K562 (cell line): Measurements from ENCODE around the gene PIP4K2C. TPM values are rescaled to one million over a fixed set of nuclear protein-coding genes. Genes with fewer than 3 reads are reported as not detected.
A peak's percentile ranks its signal among the peaks of the same experiment; 100 is the strongest.

Experiments used
- COPS2 ChIP-seq: fragments of 450-650 bp; conservative IDR thresholded peaks from 2 replicates; pipeline ENCODE4 v1.6.1; 2016; ENCODE audit warnings: mild to moderate bottlenecking, moderate library complexity
- DIDO1 ChIP-seq: fragments of 450-650 bp; IDR thresholded peaks from 2 replicates; pipeline ENCODE4 v1.6.1; 2016; ENCODE audit warnings: low read depth, missing biosample characterization, missing genetic modification characterization
- HDAC8 ChIP-seq: fragments of 450-650 bp; IDR thresholded peaks from 2 replicates; pipeline ENCODE4 v1.6.1; 2016; ENCODE audit warnings: mild to moderate bottlenecking, missing genetic modification characterization, moderate library complexity, missing compliant biosample characterization
- JUND ChIP-seq, 2 experiments: IDR thresholded peaks; 2 replicates in 1 of 2; 3 replicates in 1 of 2; pipeline ENCODE4 v1.6.1; 2011; ENCODE audit warnings: borderline replicate concordance in 2 of 2, low read depth in 2 of 2, low read length in 2 of 2, improper control_type of control experiment in 1 of 2, missing biosample characterization in 1 of 2, missing genetic modification characterization in 1 of 2, missing genetic modification reagents in 1 of 2
- L3MBTL2 ChIP-seq: fragments of 450-650 bp; IDR thresholded peaks from 2 replicates; pipeline ENCODE4 v1.6.1; 2016; ENCODE audit warnings: mild to moderate bottlenecking, moderate library complexity
- NELFE ChIP-seq: IDR thresholded peaks from 2 replicates; pipeline ENCODE4 v1.6.1; 2011; ENCODE audit warnings: mild to moderate bottlenecking; ENCODE audit not compliant: insufficient read depth, insufficient read length
- NEUROD1 ChIP-seq: fragments of 150-350 bp; IDR thresholded peaks from 2 replicates; pipeline ENCODE4 v1.6.1; 2014; ENCODE audit warnings: borderline replicate concordance, low read length, low read depth; ENCODE audit not compliant: partially characterized antibody
- NR2C2 ChIP-seq, 2 experiments: fragments of 200-800 bp in 1 of 2; sonication (Bioruptor generic) in 1 of 2; sonication (generic) in 1 of 2; formaldehyde crosslinking in 1 of 2; IDR thresholded peaks; 2 replicates each; pipeline versions ENCODE4 v1.6.1 to v1.8.0; 2016 to 2022; ENCODE audit warnings: mild to moderate bottlenecking in 1 of 2, missing compliant biosample characterization in 1 of 2, missing genetic modification characterization in 1 of 2, missing genetic modification reagents in 1 of 2
- PRPF4 ChIP-seq: fragments of 200-400 bp; formaldehyde crosslinking; IDR thresholded peaks from one replicate; pipeline ENCODE4 v1.6.1; 2017; ENCODE audit warnings: low read length, low read depth, mild to moderate bottlenecking; ENCODE audit not compliant: insufficient read depth, poor library complexity, severe bottlenecking
- PYGO2 ChIP-seq: fragments of 450-650 bp; IDR thresholded peaks from 2 replicates; pipeline ENCODE4 v1.6.1; 2016; ENCODE audit warnings: mild to moderate bottlenecking, missing genetic modification characterization, moderate library complexity, missing compliant biosample characterization
- RAD51 ChIP-seq: fragments of 450-650 bp; IDR thresholded peaks from 2 replicates; pipeline ENCODE4 v1.7.1; 2016; ENCODE audit warnings: low read depth, mild to moderate bottlenecking, borderline replicate concordance
- RBBP5 ChIP-seq: fragments of 200-600 bp; sonication (generic); IDR thresholded peaks from 2 replicates; pipeline ENCODE4 v1.6.1; 2012; ENCODE audit warnings: borderline replicate concordance, mild to moderate bottlenecking, low read length, control low read depth, inconsistent platforms; ENCODE audit not compliant: insufficient read depth, poor library complexity, severe bottlenecking
- SOX6 ChIP-seq: fragments of 450-650 bp; IDR thresholded peaks from 2 replicates; pipeline ENCODE4 v1.6.1; 2014; ENCODE audit warnings: mild to moderate bottlenecking
- ZNF23 ChIP-seq: fragments of 250-450 bp; sonication (Bioruptor Pico); IDR thresholded peaks from 2 replicates; pipeline ENCODE4 v1.4.0; 2020; ENCODE audit warnings: mild to moderate bottlenecking
- ZNF24 ChIP-seq: fragments of 450-650 bp; IDR thresholded peaks from 2 replicates; pipeline ENCODE4 v1.6.1; 2016
- ZNF253 ChIP-seq: fragments of 250-450 bp; sonication (Bioruptor Pico); conservative IDR thresholded peaks from 2 replicates; pipeline ENCODE4 v1.6.1; 2021; ENCODE audit warnings: mild to moderate bottlenecking
- ZNF431 ChIP-seq: sonication (generic); formaldehyde crosslinking; IDR thresholded peaks from 2 replicates; pipeline ENCODE4 v1.8.0; 2022; ENCODE audit warnings: mild to moderate bottlenecking, missing genetic modification reagents
- ZNF75A ChIP-seq: fragments of 450-650 bp; formaldehyde crosslinking; IDR thresholded peaks from 2 replicates; pipeline ENCODE4 v1.4.0; 2020; ENCODE audit warnings: mild to moderate bottlenecking
- polyA plus RNA-seq, 8 experiments: library from polyadenylated mRNA; depleted of rRNA in 4 of 8; stranded (reverse) in 5 of 8; unstranded in 3 of 8; fragments of >200 nt; fragmentation: Nextera tagmentation in 2 of 8; fragmentation: Illumina TruSeq in 1 of 8; extraction: Ambion mirVana in 2 of 8; extraction: Trizol in 1 of 8; gene quantifications; 2 replicates each; pipeline versions ENCODE4 v1.2.1 to v1.2.3, GENCODE V29; 2011 to 2014; ENCODE audit warnings: inconsistent platforms in 1 of 8, missing spikeins in 1 of 8
- total RNA-seq, 7 experiments: library from RNA; depleted of rRNA in 6 of 7; stranded (reverse); fragments of >200 nt in 6 of 7; fragmentation: Illumina TruSeq in 2 of 7; extraction: Trizol in 2 of 7; gene quantifications; 2 replicates each; pipeline versions ENCODE4 v1.2.1 to v1.2.3, GENCODE V29; 2011 to 2021; ENCODE audit warnings: low replicate concordance in 1 of 7
- TF ChIP-seq, protein P1 (sequence below): fragments of 450-650 bp; formaldehyde crosslinking; IDR thresholded peaks from 2 replicates; pipeline ENCODE4 v1.4.0; 2020; ENCODE audit warnings: mild to moderate bottlenecking, mixed read lengths
- TF ChIP-seq, protein P2 (sequence below): sonication (generic); formaldehyde crosslinking; IDR thresholded peaks from 2 replicates; pipeline ENCODE4 v1.9.0; 2022; ENCODE audit warnings: mild to moderate bottlenecking, missing genetic modification reagents
- TF ChIP-seq, protein P3 (sequence below): sonication (generic); formaldehyde crosslinking; IDR thresholded peaks from 2 replicates; pipeline ENCODE4 v1.8.0; 2022; ENCODE audit warnings: mild to moderate bottlenecking, missing genetic modification reagents
- TF ChIP-seq, protein P4 (sequence below): fragments of 250-450 bp; sonication (Bioruptor Pico); IDR thresholded peaks from 2 replicates; pipeline ENCODE4 v1.6.1; 2021; ENCODE audit warnings: mild to moderate bottlenecking

PIP4K2C gene
- total and polyA plus RNA-seq, 9 of the 15 experiments (the other 6 are each of a cell fraction or from before 2014, with no cell fraction given), result 9.0 to 41.4 (median 18.3) TPM

DNA sequence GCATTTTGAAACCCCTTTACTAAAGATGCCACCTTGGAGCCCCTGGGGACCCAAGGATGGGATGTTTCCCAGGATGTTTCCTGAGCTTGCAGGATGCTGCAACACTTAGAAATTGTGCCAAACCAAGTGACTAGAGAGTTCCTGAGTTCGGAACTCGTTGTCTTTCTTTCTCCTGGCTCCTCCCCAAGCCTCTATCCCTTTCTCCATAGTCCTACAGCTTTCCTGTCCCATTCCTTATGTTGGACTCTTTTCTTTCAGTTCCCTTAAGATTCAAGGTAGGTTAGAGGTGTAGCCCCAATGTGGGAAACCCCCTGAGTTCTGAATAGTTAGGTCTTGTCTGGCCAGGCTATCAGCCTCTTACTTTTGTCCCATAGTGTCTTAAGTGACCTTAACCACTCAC lies 42.5 kb upstream of the PIP4K2C start (continued):
- no peak for TF ChIP-seq DIDO1 (tag)
- TF ChIP-seq RBBP5, result no peak
- TF ChIP-seq NELFE, result no peak
- TF ChIP-seq NEUROD1, result no peak
- no peak for TF ChIP-seq ZNF431 (CRISPR knock-in tag)
- TF ChIP-seq, protein P1, sequence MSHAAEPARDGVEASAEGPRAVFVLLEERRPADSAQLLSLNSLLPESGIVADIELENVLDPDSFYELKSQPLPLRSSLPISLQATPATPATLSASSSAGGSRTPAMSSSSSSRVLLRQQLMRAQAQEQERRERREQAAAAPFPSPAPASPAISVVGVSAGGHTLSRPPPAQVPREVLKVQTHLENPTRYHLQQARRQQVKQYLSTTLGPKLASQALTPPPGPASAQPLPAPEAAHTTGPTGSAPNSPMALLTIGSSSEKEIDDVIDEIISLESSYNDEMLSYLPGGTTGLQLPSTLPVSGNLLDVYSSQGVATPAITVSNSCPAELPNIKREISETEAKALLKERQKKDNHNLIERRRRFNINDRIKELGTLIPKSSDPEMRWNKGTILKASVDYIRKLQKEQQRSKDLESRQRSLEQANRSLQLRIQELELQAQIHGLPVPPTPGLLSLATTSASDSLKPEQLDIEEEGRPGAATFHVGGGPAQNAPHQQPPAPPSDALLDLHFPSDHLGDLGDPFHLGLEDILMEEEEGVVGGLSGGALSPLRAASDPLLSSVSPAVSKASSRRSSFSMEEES, result no peak
- TF ChIP-seq NR2C2 (CRISPR knock-in tag; IDR thresholded peaks at IDR 0.05), result no peak
- 0 out of 2 replicates have a peak, but pooled peaks have one; percentile 30 for TF ChIP-seq NR2C2 (tag; IDR thresholded peaks at IDR 0.05)
- TF ChIP-seq PYGO2 (tag), result no peak
- peak; percentile 15; the same call in 1 of the 2 replicates for TF ChIP-seq L3MBTL2
- TF ChIP-seq COPS2, result no peak
- TF ChIP-seq ZNF253, result no peak
- no peak for TF ChIP-seq ZNF24
- TF ChIP-seq SOX6, result no peak
- TF ChIP-seq, protein P2, sequence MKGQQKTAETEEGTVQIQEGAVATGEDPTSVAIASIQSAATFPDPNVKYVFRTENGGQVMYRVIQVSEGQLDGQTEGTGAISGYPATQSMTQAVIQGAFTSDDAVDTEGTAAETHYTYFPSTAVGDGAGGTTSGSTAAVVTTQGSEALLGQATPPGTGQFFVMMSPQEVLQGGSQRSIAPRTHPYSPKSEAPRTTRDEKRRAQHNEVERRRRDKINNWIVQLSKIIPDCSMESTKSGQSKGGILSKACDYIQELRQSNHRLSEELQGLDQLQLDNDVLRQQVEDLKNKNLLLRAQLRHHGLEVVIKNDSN (CRISPR knock-in tag), result no peak
- TF ChIP-seq, protein P3, sequence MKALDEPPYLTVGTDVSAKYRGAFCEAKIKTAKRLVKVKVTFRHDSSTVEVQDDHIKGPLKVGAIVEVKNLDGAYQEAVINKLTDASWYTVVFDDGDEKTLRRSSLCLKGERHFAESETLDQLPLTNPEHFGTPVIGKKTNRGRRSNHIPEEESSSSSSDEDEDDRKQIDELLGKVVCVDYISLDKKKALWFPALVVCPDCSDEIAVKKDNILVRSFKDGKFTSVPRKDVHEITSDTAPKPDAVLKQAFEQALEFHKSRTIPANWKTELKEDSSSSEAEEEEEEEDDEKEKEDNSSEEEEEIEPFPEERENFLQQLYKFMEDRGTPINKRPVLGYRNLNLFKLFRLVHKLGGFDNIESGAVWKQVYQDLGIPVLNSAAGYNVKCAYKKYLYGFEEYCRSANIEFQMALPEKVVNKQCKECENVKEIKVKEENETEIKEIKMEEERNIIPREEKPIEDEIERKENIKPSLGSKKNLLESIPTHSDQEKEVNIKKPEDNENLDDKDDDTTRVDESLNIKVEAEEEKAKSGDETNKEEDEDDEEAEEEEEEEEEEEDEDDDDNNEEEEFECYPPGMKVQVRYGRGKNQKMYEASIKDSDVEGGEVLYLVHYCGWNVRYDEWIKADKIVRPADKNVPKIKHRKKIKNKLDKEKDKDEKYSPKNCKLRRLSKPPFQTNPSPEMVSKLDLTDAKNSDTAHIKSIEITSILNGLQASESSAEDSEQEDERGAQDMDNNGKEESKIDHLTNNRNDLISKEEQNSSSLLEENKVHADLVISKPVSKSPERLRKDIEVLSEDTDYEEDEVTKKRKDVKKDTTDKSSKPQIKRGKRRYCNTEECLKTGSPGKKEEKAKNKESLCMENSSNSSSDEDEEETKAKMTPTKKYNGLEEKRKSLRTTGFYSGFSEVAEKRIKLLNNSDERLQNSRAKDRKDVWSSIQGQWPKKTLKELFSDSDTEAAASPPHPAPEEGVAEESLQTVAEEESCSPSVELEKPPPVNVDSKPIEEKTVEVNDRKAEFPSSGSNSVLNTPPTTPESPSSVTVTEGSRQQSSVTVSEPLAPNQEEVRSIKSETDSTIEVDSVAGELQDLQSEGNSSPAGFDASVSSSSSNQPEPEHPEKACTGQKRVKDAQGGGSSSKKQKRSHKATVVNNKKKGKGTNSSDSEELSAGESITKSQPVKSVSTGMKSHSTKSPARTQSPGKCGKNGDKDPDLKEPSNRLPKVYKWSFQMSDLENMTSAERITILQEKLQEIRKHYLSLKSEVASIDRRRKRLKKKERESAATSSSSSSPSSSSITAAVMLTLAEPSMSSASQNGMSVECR (CRISPR knock-in tag), result no peak
- no peak for TF ChIP-seq PRPF4
- no peak for TF ChIP-seq RAD51
- TF ChIP-seq HDAC8 (tag), result no peak
- no peak for TF ChIP-seq ZNF75A (CRISPR knock-in tag)
- TF ChIP-seq, protein P4, sequence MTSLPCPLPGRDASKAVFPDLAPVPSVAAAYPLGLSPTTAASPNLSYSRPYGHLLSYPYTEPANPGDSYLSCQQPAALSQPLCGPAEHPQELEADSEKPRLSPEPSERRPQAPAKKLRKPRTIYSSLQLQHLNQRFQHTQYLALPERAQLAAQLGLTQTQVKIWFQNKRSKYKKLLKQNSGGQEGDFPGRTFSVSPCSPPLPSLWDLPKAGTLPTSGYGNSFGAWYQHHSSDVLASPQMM (CRISPR knock-in tag), result no peak
- TF ChIP-seq JUND (IDR thresholded peaks at IDR 0.05; ENCODE audit: borderline replicate concordance, low read depth, low read length), result peak; percentile 45; the same call in 1 of the 2 replicates
- no peak for TF ChIP-seq JUND (tag; IDR thresholded peaks at IDR 0.05; ENCODE audit: borderline replicate concordance, low read depth, low read length)
- TF ChIP-seq ZNF23, result no peak
